Vagina (tissue), 2 donors: ENCODE data around the gene MOBP.

Experiments used
- CTCF ChIP-seq, 3 experiments: fragments of 450-650 bp in 2 of 3; fragments of 200-600 bp in 1 of 3; sonication (generic) in 1 of 3; IDR thresholded peaks; one replicate each; pipeline ENCODE4 v1.5.1; 2017 to 2019; ENCODE audit warnings: antibody characterized with exemption in 3 of 3, mild to moderate bottlenecking in 2 of 3, moderate library complexity in 2 of 3
- POLR2A ChIP-seq, 2 donors: fragments of 450-650 bp; IDR thresholded peaks; one replicate each; pipeline ENCODE4 v1.6.1; 2017; ENCODE audit warnings: antibody characterized with exemption in 2 of 2, mild to moderate bottlenecking in 2 of 2, moderate library complexity in 2 of 2
- POLR2AphosphoS5 ChIP-seq, 2 donors: sonication (generic); formaldehyde crosslinking; IDR thresholded peaks; one replicate each; pipeline ENCODE4 v1.9.0; 2017; ENCODE audit warnings: antibody characterized with exemption in 2 of 2, mild to moderate bottlenecking in 2 of 2, low read depth in 1 of 2; ENCODE audit not compliant: insufficient read depth in 1 of 2

DNA sequence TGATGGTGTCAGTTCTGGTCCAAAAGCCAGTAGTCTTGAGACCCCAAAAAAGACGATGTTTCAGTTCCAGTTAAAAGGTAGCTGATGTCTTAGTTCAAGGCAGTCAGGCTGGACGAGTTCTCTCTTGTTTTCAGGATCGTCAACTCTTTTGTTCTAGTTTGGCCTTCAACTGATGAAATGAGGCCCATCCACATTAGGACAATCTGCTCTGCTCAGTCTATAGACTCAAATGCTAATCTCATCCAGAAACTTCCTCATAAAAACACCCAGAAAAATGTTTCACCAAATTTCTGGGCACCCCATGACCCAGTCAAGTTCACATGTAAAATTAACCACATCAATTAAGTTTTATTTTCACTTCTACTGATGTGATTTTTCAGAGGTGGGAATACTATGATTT lies 74.0 kb downstream of the MOBP start:
- no peak for TF ChIP-seq POLR2AphosphoS5 (IDR thresholded peaks at IDR 0.05; ENCODE audit: insufficient read depth in 1 of 2, low read depth in 1 of 2)
- TF ChIP-seq POLR2A (IDR thresholded peaks at IDR 0.05): no peak
- TF ChIP-seq CTCF (IDR thresholded peaks at IDR 0.05): no peak
